Breast epithelium (tissue), 3 donors: Measurements from ENCODE around the gene DPEP2NB.

Experiments
- CTCF ChIP-seq, 3 donors: fragments of 450-650 bp; IDR thresholded peaks; one replicate each; pipeline ENCODE4 v1.5.1; 2016 to 2017; ENCODE audit warnings: antibody characterized with exemption in 3 of 3, mild to moderate bottlenecking in 3 of 3, moderate library complexity in 3 of 3
- POLR2A ChIP-seq: fragments of 450-650 bp; IDR thresholded peaks from one replicate; pipeline ENCODE4 v1.6.1; 2016; ENCODE audit warnings: antibody characterized with exemption, mild to moderate bottlenecking, moderate library complexity

- TF ChIP-seq POLR2A (no peak), CTCF (IDR thresholded peaks at IDR 0.05) (no peak)
Observed at GRCh38 chr16:68022278-68022727, 6.6 kb upstream of the DPEP2NB start.
